A549 (cell line): Measurements from ENCODE around the gene RPS24. TPM values are rescaled to one million over a fixed set of nuclear protein-coding genes. Genes with fewer than 3 reads are reported as not detected.

Experiments
- ATAC-seq, 2 experiments: fragments of 200-7000 bp in 1 of 2; fragments of >200 bp in 1 of 2; cut with Nextera tagmentation in 1 of 2; cut with Tn5 transposase in 1 of 2; 3 replicates each; pipeline versions ENCODE4 v1.8.0 to v1.9.1; 2018 to 2020; ENCODE audit warnings: mild to moderate bottlenecking in 1 of 2, moderate library complexity in 1 of 2
- CTCF ChIA-PET: fragments of 300-600 bp; sonication (Branson Sonifier 250); formaldehyde crosslinking; extraction: SDS; loops from one replicate; lab custom pipeline; 2021; ENCODE audit warnings: antibody characterized with exemption, inconsistent platforms; lab: Yijun Ruan, JAX
- POLR2A ChIA-PET: fragments of 350-600 bp; formaldehyde crosslinking; extraction: SDS; loops from one replicate; lab custom pipeline; 2021; ENCODE audit warnings: antibody characterized with exemption, inconsistent platforms; lab: Yijun Ruan, JAX
- DNase-seq, 2 experiments: peaks; one replicate each; pipeline versions ENCODE4 v3.0.0 to v3.0.0-alpha.2; 2011 to 2016; ENCODE audit warnings: low read depth in 1 of 2, low spot score in 1 of 2
- FAIRE-seq: peaks from 2 replicates; lab custom pipeline; 2011; peaks lifted over from hg19 to GRCh38; lab: Jason Lieb, UNC
- H3K27ac ChIP-seq, 2 experiments: fragments of >200 bp; sonication (Bioruptor Twin); formaldehyde crosslinking; 3 replicates each; pipeline ENCODE4 v1.5.1; 2016 to 2017
- H3K4me1 ChIP-seq: fragments of >200 bp; sonication (Bioruptor Twin); formaldehyde crosslinking; 3 replicates; pipeline ENCODE4 v1.6.1; 2016
- H3K4me2 ChIP-seq: fragments of >200 bp; sonication (Bioruptor Twin); formaldehyde crosslinking; 3 replicates; pipeline ENCODE4 v1.6.1; 2016
- H3K4me3 ChIP-seq: fragments of >200 bp; sonication (Bioruptor Twin); formaldehyde crosslinking; 3 replicates; pipeline ENCODE4 v1.5.1; 2016
- H3K9me3 ChIP-seq: fragments of >200 bp; sonication (Bioruptor Twin); formaldehyde crosslinking; 3 replicates; pipeline ENCODE4 v1.6.1; 2016
- CEBPB ChIP-seq, 2 experiments: fragments of >200 bp in 1 of 2; sonication (Bioruptor Twin) in 1 of 2; formaldehyde crosslinking in 1 of 2; IDR thresholded peaks; 2 replicates each; pipeline ENCODE4 v1.6.1; 2012 to 2016
- CHD4 ChIP-seq: fragments of 200-600 bp; sonication (generic); IDR thresholded peaks from 2 replicates; pipeline ENCODE4 v1.6.1; 2016; ENCODE audit warnings: antibody characterized with exemption, mild to moderate bottlenecking, borderline replicate concordance
- E2F6 ChIP-seq: IDR thresholded peaks from 2 replicates; pipeline ENCODE4 v1.6.1; 2012; ENCODE audit warnings: low read depth, borderline replicate concordance
- ESRRA ChIP-seq: fragments of 150-350 bp; IDR thresholded peaks from 2 replicates; pipeline ENCODE4 v1.6.1; 2014; ENCODE audit warnings: mild to moderate bottlenecking, low read length, borderline replicate concordance
- FOXS1 ChIP-seq: fragments of 250-450 bp; sonication (Bioruptor Pico); IDR thresholded peaks from 2 replicates; pipeline ENCODE4 v1.5.0; 2020; ENCODE audit warnings: mild to moderate bottlenecking, moderate library complexity
- HDAC2 ChIP-seq: fragments of 200-600 bp; sonication (generic); IDR thresholded peaks from 2 replicates; pipeline ENCODE4 v1.6.1; 2016
- HES2 ChIP-seq: fragments of >200 bp; sonication (Bioruptor Twin); formaldehyde crosslinking; IDR thresholded peaks from 2 replicates; pipeline ENCODE4 v1.6.1; 2016
- HEYL ChIP-seq: fragments of 250-450 bp; sonication (Bioruptor Pico); IDR thresholded peaks from 2 replicates; pipeline ENCODE4 v1.8.0; 2021; ENCODE audit warnings: mild to moderate bottlenecking, moderate library complexity
- HOXA7 ChIP-seq: fragments of 250-450 bp; sonication (Bioruptor Pico); IDR thresholded peaks from 2 replicates; pipeline ENCODE4 v1.5.0; 2020; ENCODE audit warnings: mild to moderate bottlenecking, moderate library complexity
- HOXB5 ChIP-seq: fragments of 250-450 bp; sonication (Bioruptor Pico); IDR thresholded peaks from 2 replicates; pipeline ENCODE4 v1.5.0; 2020; ENCODE audit warnings: mild to moderate bottlenecking, moderate library complexity
- KDM5A ChIP-seq: fragments of 200-600 bp; sonication (generic); IDR thresholded peaks from 2 replicates; pipeline ENCODE4 v1.6.1; 2016; ENCODE audit warnings: antibody characterized with exemption, mild to moderate bottlenecking
- MAZ ChIP-seq: fragments of 150-350 bp; IDR thresholded peaks from 2 replicates; pipeline ENCODE4 v1.6.1; 2014; ENCODE audit warnings: antibody characterized with exemption, low read depth, low read length, borderline replicate concordance
- NFE2L2 ChIP-seq: fragments of 150-350 bp; conservative IDR thresholded peaks from 2 replicates; pipeline ENCODE4 v1.6.1; 2014; ENCODE audit warnings: low read length
- NR3C1 ChIP-seq: fragments of >200 bp; sonication (Bioruptor Twin); formaldehyde crosslinking; IDR thresholded peaks from 3 replicates; pipeline ENCODE4 v1.6.1; 2017
- POLR2A ChIP-seq: IDR thresholded peaks from 2 replicates; pipeline ENCODE4 v1.6.1; 2012; ENCODE audit warnings: mild to moderate bottlenecking, low read length
- POLR2AphosphoS2 ChIP-seq: conservative IDR thresholded peaks from 2 replicates; pipeline ENCODE4 v1.6.1; 2012; ENCODE audit warnings: low read length, improper control_type of control experiment, inconsistent platforms
- RAD21 ChIP-seq, 2 experiments: fragments of >200 bp in 1 of 2; sonication (Bioruptor Twin) in 1 of 2; formaldehyde crosslinking in 1 of 2; IDR thresholded peaks in 1 of 2; conservative IDR thresholded peaks in 1 of 2; 2 replicates in 1 of 2; 3 replicates in 1 of 2; pipeline ENCODE4 v1.6.1; 2012 to 2018; ENCODE audit warnings: inconsistent platforms in 1 of 2
- RCOR1 ChIP-seq: fragments of 150-350 bp; IDR thresholded peaks from 2 replicates; pipeline ENCODE4 v1.6.1; 2014; ENCODE audit warnings: antibody characterized with exemption, low read length, low read depth
- RNF2 ChIP-seq: fragments of 200-600 bp; sonication (generic); IDR thresholded peaks from 2 replicates; pipeline ENCODE4 v1.6.1; 2016; ENCODE audit warnings: low read depth, mild to moderate bottlenecking, antibody characterized with exemption, moderate library complexity, borderline replicate concordance
- ZSCAN20 ChIP-seq: fragments of 250-450 bp; sonication (Bioruptor Pico); IDR thresholded peaks from 2 replicates; pipeline ENCODE4 v1.8.0; 2022; ENCODE audit warnings: mild to moderate bottlenecking, moderate library complexity
- WGBS: methylation state at CpG from one replicate; pipeline ENCODE4 v1.1.6; 2017; ENCODE audit errors: missing lambda C conversion rate; 5-methylcytosine and 5-hydroxymethylcytosine counted together
- polyA plus RNA-seq, 4 experiments: library from polyadenylated mRNA; depleted of rRNA in 3 of 4; stranded (reverse); fragments of >200 nt; fragmentation: RNase III in 1 of 4; extraction: RNeasy Plus Mini Kit Qiagen cat#74134 plus additional on column Dnase treatment in 1 of 4; gene quantifications; 2 replicates in 3 of 4; 3 replicates in 1 of 4; pipeline ENCODE4 v1.2.3, GENCODE V29; 2011 to 2017

Gene RPS24
- polyA plus RNA-seq, 2 of the 4 experiments (the other 2 are of a cell fraction), result 4,263 to 5,509 TPM

- peak overlapping the region; percentile 71 for H3K4me3 ChIP-seq
- ChIA-PET POLR2A (no interaction called here), CTCF (interaction anchor here (4.8 kb wide), 1 partner anchor 12 kb away, joined by 37 read pairs; no protein-coding TSS in a partner anchor)
- H3K4me2 ChIP-seq, result peak overlapping the region; percentile 82
- no peak for DNase-seq
- H3K4me1 ChIP-seq, result peaks cover 51% of the 10 kb centered on the region
- H3K9me3 ChIP-seq, result no peaks in the 10 kb centered on the region
- H3K27ac ChIP-seq, result peak overlapping the region in 1 of 2 experiments; percentile 92; a peak in 3 of 6 replicates
- no peak for ATAC-seq
- 68% methylated on average over 5 of the region's 5 CpGs for WGBS
- FAIRE-seq, result no peak
- TF ChIP-seq MAZ (no peak), NFE2L2 (no peak)
Measured at GRCh38 chr10:78035437-78035836, 1.8 kb downstream of the RPS24 start.

- H3K27ac ChIP-seq, result peak overlapping the region in 1 of 2 experiments; percentile 92; a peak in 3 of 6 replicates
- H3K4me1 ChIP-seq, result peaks cover 52% of the 10 kb centered on the region
- ATAC-seq (no peak), DNase-seq (no peak), FAIRE-seq (no peak)
- POLR2A ChIA-PET, result no interaction called here
- H3K4me3 ChIP-seq, result peak overlapping the region; percentile 71; the same call in 2 of the 3 replicates
- peak overlapping the region; percentile 82 for H3K4me2 ChIP-seq
- CTCF ChIA-PET, result interaction anchor here (1.2 to 4.8 kb wide), 2 partner anchors 9 to 11 kb away, joined by 3 to 37 read pairs; no protein-coding TSS in a partner anchor
- 76% methylated on average over 9 of the region's 9 CpGs for WGBS
- no peaks in the 10 kb centered on the region for H3K9me3 ChIP-seq
- no peak for TF ChIP-seq CHD4
- no peak for TF ChIP-seq NR3C1
- TF ChIP-seq HDAC2, result no peak
- no peak for TF ChIP-seq RAD21 (conservative IDR thresholded peaks at IDR 0.05 in 1 of 2, IDR thresholded peaks at IDR 0.05 in 1 of 2)
- no peak for TF ChIP-seq HEYL (CRISPR knock-in tag)
- TF ChIP-seq ZSCAN20 (CRISPR knock-in tag), result no peak
- no peak for TF ChIP-seq HOXB5 (CRISPR knock-in tag)
- no peak for TF ChIP-seq CEBPB (IDR thresholded peaks at IDR 0.05)
- TF ChIP-seq FOXS1 (CRISPR knock-in tag), result no peak
- no peak for TF ChIP-seq HES2
- no peak for TF ChIP-seq POLR2A
- TF ChIP-seq ESRRA, result no peak
- no peak for TF ChIP-seq E2F6
- TF ChIP-seq KDM5A, result no peak
- TF ChIP-seq RNF2, result no peak
- TF ChIP-seq RCOR1, result no peak
- no peak for TF ChIP-seq HOXA7
Measured at GRCh38 chr10:78035933-78036583, 2.4 kb downstream of the RPS24 start.

GRCh38 chr10:78038105-78038504, 4.4 kb downstream of the RPS24 start:
- H3K4me2 ChIP-seq, result peak overlapping the region; percentile 82
- POLR2A ChIA-PET, result no interaction called here
- FAIRE-seq (no peak), DNase-seq (no peak), ATAC-seq (no peak)
- H3K4me3 ChIP-seq, result no peak overlapping the region
- peaks cover 55% of the 10 kb centered on the region for H3K4me1 ChIP-seq
- no peak overlapping the region for H3K27ac ChIP-seq
- no peaks in the 10 kb centered on the region for H3K9me3 ChIP-seq
- CTCF ChIA-PET, result interaction anchor here (4.8 kb wide), 1 partner anchor 9 kb away, joined by 37 read pairs; no protein-coding TSS in a partner anchor
- TF ChIP-seq FOXS1 (CRISPR knock-in tag), result no peak
- no peak for TF ChIP-seq ESRRA
- TF ChIP-seq RNF2, result no peak
- no peak for TF ChIP-seq POLR2AphosphoS2
- 48% methylated on average over 2 of the region's 2 CpGs for WGBS
